Skin of body (tissue), 3 donors: ENCODE data around the gene WDR43. TPM values are rescaled to one million over a fixed set of nuclear protein-coding genes. Genes with fewer than 3 reads are reported as not detected.
A peak's percentile ranks its signal among the peaks of the same experiment; 100 is the strongest.

Experiments used
- DNase-seq: peaks from one replicate; lab custom pipeline; 2025; lab: John Stamatoyannopoulos, UW
- small RNA-seq: library from RNA; depleted of rRNA; stranded (forward); fragments of <200 nt; gene quantifications from one replicate; pipeline ENCODE3, GENCODE V24; 2014; ENCODE audit warnings: low replicate concordance
- total RNA-seq: library from RNA; depleted of rRNA; stranded (reverse); fragments of >200 nt; gene quantifications from one replicate; pipeline ENCODE4 v1.2.3, GENCODE V29; 2014

Gene WDR43
- total RNA-seq, 1 donor from 2014 or later = 47.7 TPM

DNA sequence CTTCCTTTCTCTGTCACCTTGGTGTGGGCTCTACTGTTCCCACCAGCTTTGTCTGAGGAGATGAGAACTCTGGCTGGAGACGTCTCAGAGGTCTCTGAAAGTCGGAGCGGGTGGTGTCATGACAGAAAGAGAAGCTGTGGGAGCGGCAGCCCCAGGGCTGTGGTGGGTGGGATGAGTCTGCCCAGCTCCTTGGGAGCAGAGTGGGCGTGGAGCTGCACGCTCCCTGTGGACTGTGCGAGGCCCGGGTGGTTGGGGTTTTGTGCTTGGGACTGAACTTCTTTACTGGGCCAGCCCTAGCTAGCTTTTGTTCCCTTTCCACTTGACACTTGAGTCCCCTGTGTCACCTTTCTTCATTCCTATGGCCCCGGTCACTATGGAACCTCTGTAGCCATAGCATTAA, 97.0 kb downstream of the WDR43 start:
- no peak for DNase-seq

DNA sequence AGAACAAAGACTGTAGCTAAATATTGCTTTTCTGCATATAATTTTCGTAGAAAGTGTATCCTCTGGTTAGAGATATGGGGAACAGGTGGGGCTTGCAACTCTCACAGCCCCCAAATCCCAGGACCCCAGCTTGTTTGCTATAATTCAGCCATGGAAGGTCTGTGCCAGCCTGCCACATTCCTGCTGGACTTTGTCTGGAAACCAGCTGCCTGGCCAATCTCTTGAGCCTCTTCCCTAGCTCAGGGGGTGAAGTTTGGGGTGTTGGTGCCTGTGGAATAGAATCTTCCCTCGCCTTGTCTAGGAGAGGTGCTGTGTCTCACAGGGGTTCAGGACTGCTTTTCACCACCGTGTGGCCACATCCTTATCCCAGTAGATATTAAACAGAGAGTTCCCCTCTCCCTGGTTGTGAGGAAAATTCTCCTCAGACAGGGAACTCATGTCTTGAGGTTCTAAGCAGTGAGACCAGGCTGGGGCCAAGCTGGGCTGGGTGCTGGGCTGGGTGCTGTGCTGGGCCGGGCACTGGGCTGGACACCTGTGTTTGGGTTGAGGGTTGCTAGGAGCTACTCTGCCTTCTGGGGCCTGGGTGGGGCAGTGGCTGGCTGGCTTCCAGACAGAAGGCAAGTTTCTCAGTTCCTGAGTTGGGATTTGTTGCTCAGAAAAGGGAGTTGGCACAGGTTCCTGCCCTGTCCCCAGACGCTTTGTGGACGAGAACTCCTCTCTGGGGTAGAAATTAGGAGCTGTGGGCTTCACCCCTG, 98.9 kb downstream of the WDR43 start:
- no peak for DNase-seq

- no peak for DNase-seq
These were observed 99.6 kb downstream of the WDR43 start for GRCh38 chr2:28994074-28994473.

DNA sequence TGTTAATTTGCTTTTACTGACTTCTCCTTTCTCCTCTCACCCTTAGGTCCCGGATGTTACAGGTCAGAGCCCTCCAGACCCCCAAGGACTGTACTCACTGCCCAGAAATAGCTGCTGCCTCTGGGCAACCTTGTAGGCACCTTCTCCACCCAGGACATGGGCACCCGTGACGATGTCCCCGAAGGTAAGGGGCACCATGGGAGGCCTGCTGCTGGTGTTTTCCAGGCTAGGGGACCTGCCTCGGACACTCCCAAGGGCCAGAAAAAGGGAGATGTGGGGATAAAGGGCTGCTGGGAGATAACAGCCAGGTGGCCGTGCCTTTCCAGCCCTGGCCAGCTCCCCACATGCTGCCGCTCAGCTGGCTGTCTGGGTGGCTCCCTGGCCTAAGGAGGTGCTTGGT, 100.2 kb downstream of the WDR43 start:
- DNase-seq = no peak

GRCh38 chr2:28995765-28996750, 101.6 kb downstream of the WDR43 start:
- no peak for DNase-seq

DNA sequence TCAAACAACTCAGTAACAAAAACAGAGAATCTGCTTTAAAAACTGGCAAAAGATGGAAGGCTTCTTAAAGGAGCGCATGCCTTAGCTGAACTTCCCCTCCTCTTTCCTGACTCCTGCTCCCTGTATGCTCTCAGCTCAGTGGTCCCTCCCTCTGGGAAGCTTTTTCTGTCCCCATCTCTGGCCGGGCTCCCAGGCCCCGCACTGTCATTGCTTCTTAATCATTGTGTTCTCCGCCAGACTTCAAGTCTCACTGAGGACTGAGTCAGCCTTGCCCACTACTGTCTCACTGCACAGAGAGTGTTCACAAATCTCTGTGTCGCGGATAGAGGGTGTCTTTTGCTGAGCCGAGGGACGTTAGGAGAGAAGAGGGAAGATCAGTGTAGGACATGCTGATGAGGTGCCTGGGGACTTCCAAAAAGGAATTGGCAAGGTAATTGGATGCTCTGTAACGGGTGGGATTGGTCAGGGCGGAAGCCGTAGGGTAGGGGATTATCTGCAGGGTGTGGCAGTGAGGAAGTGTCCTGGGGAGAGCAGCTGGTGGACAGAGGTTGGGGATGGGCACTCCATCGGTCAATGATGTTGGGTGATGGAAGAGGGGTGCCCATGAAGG, 102.9 kb downstream of the WDR43 start:
- no peak for DNase-seq

Small RNA genes within 50 kb of the gene (small RNA-seq; reads per million reads assigned to genes)
- not detected for gene RF00019
- 14.4 reads per million, percentile 93 among the genes with 10 or more reads in this experiment for gene SNORD53
- 2,250 reads per million, percentile 99 among the genes with 10 or more reads in this experiment for gene SNORD53B
- gene SNORD92 = 670 reads per million, percentile 98 among the genes with 10 or more reads in this experiment

Other genes starting within 250 kb of the WDR43 start
- 241 TPM for gene PPP1CB, start 142.8 kb upstream of the WDR43 start, total RNA-seq
- 3.3 TPM for gene SPDYA, start 83.8 kb upstream of the WDR43 start, total RNA-seq
- gene TRMT61B, start 24.4 kb upstream of the WDR43 start, total RNA-seq = 19.3 TPM
- gene TOGARAM2, start 86.6 kb downstream of the WDR43 start, total RNA-seq = 0.69 TPM
- 0.10 TPM for gene PCARE, start 179.9 kb downstream of the WDR43 start, total RNA-seq
- gene CLIP4, start 220.7 kb downstream of the WDR43 start, total RNA-seq = 51.1 TPM